Brain microvascular endothelial cell (primary cell): ENCODE results near the gene CNTNAP2.

Experiments
- DNase-seq: peaks from one replicate; pipeline ENCODE4 v3.0.0-alpha.2; 2020
- H3K27ac ChIP-seq: fragments of 250-450 bp; sonication (Bioruptor Pico); 2 replicates; pipeline ENCODE4 v1.5.1; 2020; ENCODE audit warnings: mild to moderate bottlenecking, moderate library complexity
- H3K27me3 ChIP-seq: fragments of 250-450 bp; sonication (Bioruptor Pico); replicated peaks from 2 replicates; pipeline ENCODE4 v1.5.1; 2020; ENCODE audit warnings: mild to moderate bottlenecking
- H3K36me3 ChIP-seq: fragments of 250-450 bp; sonication (Bioruptor Pico); replicated peaks from 2 replicates; pipeline ENCODE4 v1.5.1; 2020; ENCODE audit warnings: mild to moderate bottlenecking
- H3K4me3 ChIP-seq: 2 replicates; pipeline ENCODE4 v1.5.1; 2011; ENCODE audit warnings: low read depth, mild to moderate bottlenecking, control low read depth, low read length, moderate library complexity
- in situ Hi-C: cut with HindIII; loops from 2 replicates; pipeline ENCODE4 v1.10.0; 2017; ENCODE audit warnings: low sequenced_read_pairs, low pct_ligation_motif_present
- TF ChIP-seq, protein P1 (sequence below): IDR thresholded peaks from 2 replicates; pipeline ENCODE4 v1.5.1; 2011; ENCODE audit warnings: low read depth, mild to moderate bottlenecking, moderate library complexity, low read length, control low read depth, inconsistent platforms; ENCODE audit errors: missing control alignments

The CNTNAP2 gene

DNA sequence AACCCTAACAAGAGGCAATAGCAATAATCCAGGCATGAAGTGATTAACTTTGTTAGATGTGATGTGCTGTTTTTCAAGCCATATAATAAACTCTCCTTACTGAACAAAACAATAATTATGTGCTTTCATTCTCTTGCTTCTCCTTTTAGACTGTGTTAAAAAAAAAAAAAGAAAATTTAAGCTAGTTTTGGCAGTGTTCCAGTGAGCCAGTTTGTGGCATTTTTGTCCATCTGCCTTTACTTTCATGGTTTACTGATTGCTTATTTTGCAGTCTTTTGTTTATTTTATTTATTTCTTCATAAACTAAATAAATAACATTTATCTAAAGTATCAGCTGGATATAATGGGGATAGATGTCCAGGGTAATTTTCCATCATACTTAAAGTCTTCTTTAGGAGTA lies 625.3 kb downstream of the CNTNAP2 start:
- in situ Hi-C loops: no loop called here
- Histone ChIP-seq H3K4me3 (no peak overlapping the region), H3K27ac (no peak overlapping the region)

DNA sequence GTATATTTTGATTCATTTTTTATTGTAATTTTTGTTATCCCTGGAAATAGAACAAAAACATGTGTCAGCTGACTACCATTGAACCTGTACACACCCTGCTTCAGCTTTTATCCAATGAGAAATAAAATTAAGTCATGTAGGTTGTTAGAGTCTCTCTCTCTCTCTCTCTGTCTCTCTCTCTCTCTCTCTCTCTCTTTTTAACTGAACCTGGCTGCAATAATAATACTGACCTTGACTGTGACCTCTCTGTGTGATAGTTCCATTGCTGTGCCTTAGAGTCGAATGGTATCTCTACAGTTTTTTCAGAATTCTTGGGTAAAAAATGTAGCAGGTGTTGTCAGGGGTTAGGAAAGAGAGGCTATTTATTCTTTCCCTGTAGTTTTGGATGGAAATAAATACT lies 637.8 kb downstream of the CNTNAP2 start:
- Histone ChIP-seq H3K27ac (no peak overlapping the region), H3K27me3 (no peaks in the 10 kb centered on the region), H3K36me3 (no peaks in the 10 kb centered on the region), H3K4me3 (no peak overlapping the region)
- TF ChIP-seq, protein P1, sequence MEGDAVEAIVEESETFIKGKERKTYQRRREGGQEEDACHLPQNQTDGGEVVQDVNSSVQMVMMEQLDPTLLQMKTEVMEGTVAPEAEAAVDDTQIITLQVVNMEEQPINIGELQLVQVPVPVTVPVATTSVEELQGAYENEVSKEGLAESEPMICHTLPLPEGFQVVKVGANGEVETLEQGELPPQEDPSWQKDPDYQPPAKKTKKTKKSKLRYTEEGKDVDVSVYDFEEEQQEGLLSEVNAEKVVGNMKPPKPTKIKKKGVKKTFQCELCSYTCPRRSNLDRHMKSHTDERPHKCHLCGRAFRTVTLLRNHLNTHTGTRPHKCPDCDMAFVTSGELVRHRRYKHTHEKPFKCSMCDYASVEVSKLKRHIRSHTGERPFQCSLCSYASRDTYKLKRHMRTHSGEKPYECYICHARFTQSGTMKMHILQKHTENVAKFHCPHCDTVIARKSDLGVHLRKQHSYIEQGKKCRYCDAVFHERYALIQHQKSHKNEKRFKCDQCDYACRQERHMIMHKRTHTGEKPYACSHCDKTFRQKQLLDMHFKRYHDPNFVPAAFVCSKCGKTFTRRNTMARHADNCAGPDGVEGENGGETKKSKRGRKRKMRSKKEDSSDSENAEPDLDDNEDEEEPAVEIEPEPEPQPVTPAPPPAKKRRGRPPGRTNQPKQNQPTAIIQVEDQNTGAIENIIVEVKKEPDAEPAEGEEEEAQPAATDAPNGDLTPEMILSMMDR: no peak
- no peak for DNase-seq
- in situ Hi-C loops: no loop called here

More for the DNA sequence above, 625.3 kb downstream of the CNTNAP2 start:
- TF ChIP-seq, protein P1: no peak
- Histone ChIP-seq H3K27me3 (no peaks in the 10 kb centered on the region), H3K36me3 (no peaks in the 10 kb centered on the region)
- no peak for DNase-seq

DNA sequence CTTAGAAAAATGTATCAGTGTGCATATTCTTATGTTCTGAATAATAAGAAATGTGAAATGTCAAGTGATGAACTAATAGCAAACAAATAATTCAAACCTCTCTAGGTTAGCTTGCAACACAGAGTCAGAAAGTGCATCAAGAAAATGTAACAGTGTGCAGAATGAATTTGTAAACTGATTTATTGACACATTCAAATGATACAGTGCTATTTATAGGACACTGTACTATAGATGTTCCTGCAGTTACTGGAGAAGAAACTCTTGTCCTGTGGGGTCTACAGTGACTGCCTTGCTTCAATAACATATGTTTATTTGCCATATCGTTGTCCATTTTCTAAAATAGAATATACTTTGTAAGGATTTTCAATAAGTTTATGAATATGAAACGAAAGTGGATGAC lies 639.0 kb downstream of the CNTNAP2 start:
- no peak overlapping the region for H3K4me3 ChIP-seq
- no peak overlapping the region for H3K27ac ChIP-seq
- TF ChIP-seq, protein P1: no peak
- no peaks in the 10 kb centered on the region for H3K36me3 ChIP-seq
- DNase-seq: no peak
- no peaks in the 10 kb centered on the region for H3K27me3 ChIP-seq
- in situ Hi-C loops: no loop called here

DNA sequence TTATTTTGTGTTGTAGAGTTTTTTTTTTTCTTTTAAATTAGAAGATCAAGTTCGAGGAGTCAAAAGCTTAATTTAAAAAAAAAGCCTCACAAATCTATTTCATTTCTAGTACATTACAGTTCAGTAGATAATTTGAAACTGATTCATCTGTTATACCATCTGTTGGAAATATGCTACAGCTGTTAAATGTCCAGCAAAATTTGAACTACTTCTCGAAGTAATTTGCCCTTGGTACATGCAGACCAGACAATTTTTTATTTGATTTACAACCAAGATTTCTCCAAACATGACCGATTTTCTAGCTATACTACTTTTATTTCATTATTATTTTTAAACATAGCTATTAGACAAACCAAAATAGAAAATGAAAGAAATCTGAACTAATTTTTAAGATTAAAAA lies 647.9 kb downstream of the CNTNAP2 start:
- Histone ChIP-seq H3K4me3 (no peak overlapping the region), H3K27me3 (no peaks in the 10 kb centered on the region), H3K27ac (no peak overlapping the region), H3K36me3 (no peaks in the 10 kb centered on the region)
- TF ChIP-seq, protein P1: no peak
- in situ Hi-C loops: no loop called here
- DNase-seq: no peak

DNA sequence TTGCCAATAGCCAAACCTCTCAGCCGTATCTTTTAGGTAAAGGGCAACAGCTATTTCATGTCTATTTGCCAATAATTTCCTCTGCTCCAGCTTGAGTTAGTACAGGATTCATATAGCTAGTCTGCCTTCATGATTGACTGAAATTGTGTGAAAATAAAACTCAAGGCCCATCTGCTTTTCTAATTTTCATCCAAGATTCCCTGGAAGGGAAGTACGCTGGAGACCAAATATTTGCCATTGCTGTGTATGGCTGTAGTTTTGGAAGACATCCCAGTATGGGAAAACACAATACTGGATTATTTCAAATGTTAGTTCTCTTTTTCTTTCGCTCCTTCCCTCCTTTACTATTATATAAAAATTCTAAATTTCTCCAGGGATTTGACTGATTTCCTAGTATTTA lies 652.4 kb downstream of the CNTNAP2 start:
- H3K36me3 ChIP-seq: no peaks in the 10 kb centered on the region
- in situ Hi-C loops: no loop called here
- H3K4me3 ChIP-seq: no peak overlapping the region
- no peaks in the 10 kb centered on the region for H3K27me3 ChIP-seq
- no peak overlapping the region for H3K27ac ChIP-seq
- DNase-seq: no peak
- TF ChIP-seq, protein P1: no peak

DNA sequence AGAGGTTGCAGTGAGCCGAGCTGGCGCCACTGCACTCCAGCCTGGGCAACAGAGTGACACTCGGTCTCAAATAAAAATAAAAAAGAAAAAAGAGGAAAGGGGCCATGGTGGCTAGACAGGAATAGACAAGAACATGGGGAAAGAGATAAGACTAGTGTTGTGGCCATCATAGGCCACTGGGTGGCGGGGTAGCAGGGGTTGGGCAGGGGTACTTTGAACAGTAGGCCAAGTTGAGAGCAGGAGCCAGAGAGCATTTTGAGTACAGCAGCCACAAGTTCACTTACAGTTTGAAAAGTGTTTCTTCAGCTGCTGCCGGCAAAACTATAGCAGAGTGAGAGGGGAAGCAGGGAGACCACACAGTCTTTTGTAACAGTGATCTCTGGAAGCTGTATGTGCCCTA lies 656.0 kb downstream of the CNTNAP2 start:
- no peak for DNase-seq
- H3K27me3 ChIP-seq: no peaks in the 10 kb centered on the region
- no peak overlapping the region for H3K27ac ChIP-seq
- H3K4me3 ChIP-seq: no peak overlapping the region
- no peaks in the 10 kb centered on the region for H3K36me3 ChIP-seq
- TF ChIP-seq, protein P1: peak; percentile 6
- in situ Hi-C loops: no loop called here
